Hepatocyte (in vitro differentiated cells): ENCODE data around the gene ARHGEF4. TPM values are rescaled to one million over a fixed set of nuclear protein-coding genes. Genes with fewer than 3 reads are reported as not detected.

Experiments
- DNase-seq: peaks from one replicate; pipeline ENCODE4 v3.0.0-alpha.2; 2016; ENCODE audit warnings: low spot score
- H2AFZ ChIP-seq: fragments of 200-600 bp; sonication (generic); 2 replicates; pipeline ENCODE4 v1.6.0; 2016; ENCODE audit warnings: antibody characterized with exemption, mild to moderate bottlenecking
- H3K27ac ChIP-seq: fragments of 200-600 bp; sonication (generic); 2 replicates; pipeline ENCODE4 v1.5.1; 2016; ENCODE audit warnings: mild to moderate bottlenecking
- H3K27me3 ChIP-seq: fragments of 200-600 bp; sonication (generic); 2 replicates; pipeline ENCODE4 v1.6.1; 2016
- H3K36me3 ChIP-seq: fragments of 200-600 bp; sonication (generic); replicated peaks from 2 replicates; pipeline ENCODE4 v1.5.1; 2016; ENCODE audit warnings: low read depth; ENCODE audit not compliant: insufficient read depth
- H3K4me1 ChIP-seq: fragments of 200-600 bp; sonication (generic); 2 replicates; pipeline ENCODE4 v1.5.1; 2016; ENCODE audit warnings: mild to moderate bottlenecking, moderate library complexity; ENCODE audit not compliant: insufficient read depth
- H3K4me2 ChIP-seq: fragments of 200-600 bp; sonication (generic); 2 replicates; pipeline ENCODE4 v1.6.0; 2016
- H3K4me3 ChIP-seq: fragments of 200-600 bp; sonication (generic); 2 replicates; pipeline ENCODE4 v1.5.1; 2016; ENCODE audit warnings: mild to moderate bottlenecking
- H3K79me2 ChIP-seq: fragments of 200-600 bp; sonication (generic); 2 replicates; pipeline ENCODE4 v1.6.0; 2017; ENCODE audit warnings: mild to moderate bottlenecking
- H3K9me2 ChIP-seq: fragments of 200-600 bp; sonication (generic); replicated peaks from 2 replicates; pipeline ENCODE4 v1.6.0; 2017; ENCODE audit warnings: mild to moderate bottlenecking; ENCODE audit not compliant: insufficient read depth
- H3K9me3 ChIP-seq: fragments of 200-600 bp; sonication (generic); 2 replicates; pipeline ENCODE4 v1.5.1; 2016; ENCODE audit warnings: low read depth, mild to moderate bottlenecking
- H4K20me1 ChIP-seq: fragments of 200-600 bp; sonication (generic); 2 replicates; pipeline ENCODE4 v1.6.0; 2016; ENCODE audit warnings: mild to moderate bottlenecking; ENCODE audit not compliant: insufficient read depth, poor library complexity, severe bottlenecking
- EZH2 ChIP-seq: fragments of 200-600 bp; sonication (generic); IDR thresholded peaks from 2 replicates; pipeline ENCODE4 v1.6.1; 2016; ENCODE audit warnings: antibody characterized with exemption, mild to moderate bottlenecking, borderline replicate concordance
- EZH2phosphoT487 ChIP-seq: fragments of 200-600 bp; sonication (generic); IDR thresholded peaks from one replicate; pipeline ENCODE4 v1.6.1; 2018; ENCODE audit warnings: antibody characterized with exemption, mild to moderate bottlenecking, low read depth, moderate library complexity; ENCODE audit not compliant: unreplicated experiment, severe bottlenecking
- WGBS: methylation state at CpG from one replicate; pipeline ENCODE4 v1.1.6; 2016; ENCODE audit warnings: low lambda C conversion rate; ENCODE audit errors: missing lambda C conversion rate; 5-methylcytosine and 5-hydroxymethylcytosine counted together
- polyA plus RNA-seq: library from polyadenylated mRNA; unstranded; fragments of >200 nt; fragmentation: Nextera tagmentation; extraction: Ambion mirVana; gene quantifications from 2 replicates; pipeline ENCODE4 v1.2.1, GENCODE V29; 2016
- total RNA-seq: library from RNA; depleted of rRNA; stranded (reverse); fragments of >200 nt; gene quantifications from 2 replicates; pipeline ENCODE4 v1.2.3, GENCODE V29; 2014
- TF ChIP-seq, protein P1 (sequence below): fragments of 200-600 bp; sonication (generic); IDR thresholded peaks from 2 replicates; pipeline ENCODE4 v1.5.1; 2016; ENCODE audit warnings: antibody characterized with exemption, mild to moderate bottlenecking; ENCODE audit not compliant: poor library complexity

ARHGEF4 gene
- total and polyA plus RNA-seq, 2 experiments from 2014 or later = 11.2 to 15.8 TPM

DNA sequence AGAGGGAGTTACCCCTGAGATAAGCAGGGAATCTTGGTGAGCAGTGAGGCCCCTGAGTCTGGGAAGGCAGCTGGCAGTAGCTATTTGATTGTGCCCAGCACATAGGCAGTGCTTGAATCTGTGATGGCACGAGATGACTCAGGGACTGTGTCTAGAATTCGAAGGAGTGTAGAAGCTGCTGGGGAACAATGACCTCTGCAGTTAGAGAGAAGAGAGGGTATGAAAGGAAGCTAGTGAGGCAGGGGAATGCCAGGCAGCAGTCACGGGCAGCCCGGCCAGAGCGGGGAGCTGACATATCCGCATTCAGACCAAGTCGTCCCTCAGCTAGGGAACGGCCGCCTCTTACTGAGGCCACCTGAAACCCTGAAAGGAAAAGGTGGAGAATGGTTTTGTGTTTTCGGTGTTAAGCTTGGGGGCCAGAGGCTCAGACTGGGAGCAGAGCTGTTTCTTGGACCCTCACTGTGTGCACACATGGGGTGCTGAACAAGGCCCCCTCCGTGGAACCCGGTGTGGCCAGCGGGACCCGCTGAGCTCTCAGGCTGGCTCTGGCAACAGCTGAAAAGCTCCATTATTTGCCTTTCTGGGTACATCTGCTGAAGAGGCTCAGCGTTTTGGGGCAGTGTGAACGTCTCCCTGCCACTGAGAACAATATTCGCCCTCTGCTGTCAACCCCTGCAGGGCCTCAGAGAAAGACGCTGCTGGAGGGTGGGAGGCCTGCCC, 32.9 kb downstream of the ARHGEF4 start:
- WGBS = 90% methylated on average over 18 of the region's 18 CpGs
- no peak overlapping the region for H3K27ac ChIP-seq
- H3K4me1 ChIP-seq = peaks cover under 1% of the 10 kb centered on the region
- no peaks in the 10 kb centered on the region for H4K20me1 ChIP-seq
- no peaks in the 10 kb centered on the region for H3K79me2 ChIP-seq
- no peaks in the 10 kb centered on the region for H3K36me3 ChIP-seq
- no peak overlapping the region for H2AFZ ChIP-seq
- H3K27me3 ChIP-seq = no peaks in the 10 kb centered on the region
- no peak overlapping the region for H3K4me2 ChIP-seq
- no peaks in the 10 kb centered on the region for H3K9me2 ChIP-seq
- no peak for TF ChIP-seq EZH2phosphoT487
- no peak for TF ChIP-seq EZH2
- TF ChIP-seq, protein P1, sequence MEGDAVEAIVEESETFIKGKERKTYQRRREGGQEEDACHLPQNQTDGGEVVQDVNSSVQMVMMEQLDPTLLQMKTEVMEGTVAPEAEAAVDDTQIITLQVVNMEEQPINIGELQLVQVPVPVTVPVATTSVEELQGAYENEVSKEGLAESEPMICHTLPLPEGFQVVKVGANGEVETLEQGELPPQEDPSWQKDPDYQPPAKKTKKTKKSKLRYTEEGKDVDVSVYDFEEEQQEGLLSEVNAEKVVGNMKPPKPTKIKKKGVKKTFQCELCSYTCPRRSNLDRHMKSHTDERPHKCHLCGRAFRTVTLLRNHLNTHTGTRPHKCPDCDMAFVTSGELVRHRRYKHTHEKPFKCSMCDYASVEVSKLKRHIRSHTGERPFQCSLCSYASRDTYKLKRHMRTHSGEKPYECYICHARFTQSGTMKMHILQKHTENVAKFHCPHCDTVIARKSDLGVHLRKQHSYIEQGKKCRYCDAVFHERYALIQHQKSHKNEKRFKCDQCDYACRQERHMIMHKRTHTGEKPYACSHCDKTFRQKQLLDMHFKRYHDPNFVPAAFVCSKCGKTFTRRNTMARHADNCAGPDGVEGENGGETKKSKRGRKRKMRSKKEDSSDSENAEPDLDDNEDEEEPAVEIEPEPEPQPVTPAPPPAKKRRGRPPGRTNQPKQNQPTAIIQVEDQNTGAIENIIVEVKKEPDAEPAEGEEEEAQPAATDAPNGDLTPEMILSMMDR = no peak
- no peak overlapping the region for H3K4me3 ChIP-seq
- H3K9me3 ChIP-seq = no peaks in the 10 kb centered on the region
- no peak for DNase-seq

DNA sequence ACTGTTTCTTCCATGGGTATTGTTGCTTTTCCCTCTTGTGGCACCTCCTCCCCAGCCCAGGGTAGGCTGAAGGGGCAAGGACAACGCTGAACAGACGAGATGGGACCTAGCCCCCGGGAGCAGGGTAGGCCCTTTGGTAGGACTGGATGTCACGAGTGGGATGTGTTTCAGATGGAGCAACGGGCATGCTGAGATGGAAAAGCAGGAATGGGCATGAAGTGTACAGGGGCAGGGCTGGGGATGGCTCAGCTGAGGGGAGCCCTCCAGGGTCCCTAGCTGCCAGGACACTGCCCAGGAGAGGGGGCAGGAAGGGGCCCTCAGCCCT, 33.4 kb downstream of the ARHGEF4 start:
- 75% methylated on average over 5 of the region's 5 CpGs for WGBS

DNA sequence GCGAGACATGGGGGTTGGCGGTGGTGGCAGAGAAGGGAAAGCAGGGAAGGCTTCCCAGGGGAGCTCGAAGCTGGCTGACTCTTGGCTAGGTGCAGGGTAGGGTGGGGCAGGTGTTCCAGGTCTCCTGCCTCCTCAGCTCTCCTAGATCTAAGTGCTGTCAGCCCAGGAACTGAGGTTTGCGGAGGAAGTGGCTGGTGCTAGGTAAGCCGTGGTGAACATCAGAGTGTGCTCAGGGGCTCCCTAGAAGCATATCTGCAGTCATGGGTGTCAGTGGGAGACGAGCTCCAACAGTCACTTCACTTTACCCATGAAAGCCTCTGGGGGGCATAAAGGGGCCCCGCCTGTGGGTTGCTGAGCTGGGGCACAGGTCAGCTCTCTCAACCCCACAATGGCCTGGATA, 34.1 kb downstream of the ARHGEF4 start:
- Histone ChIP-seq H3K9me3 (no peaks in the 10 kb centered on the region), H3K27me3 (no peaks in the 10 kb centered on the region), H3K27ac (no peak overlapping the region), H2AFZ (no peak overlapping the region), H3K4me1 (no peaks in the 10 kb centered on the region), H3K36me3 (no peaks in the 10 kb centered on the region), H3K9me2 (no peaks in the 10 kb centered on the region), H3K4me3 (no peak overlapping the region), H4K20me1 (no peaks in the 10 kb centered on the region), H3K4me2 (no peak overlapping the region), H3K79me2 (no peaks in the 10 kb centered on the region)
- no peak for DNase-seq
- 91% methylated on average over 7 of the region's 7 CpGs for WGBS
- TF ChIP-seq, protein P1 = no peak
- TF ChIP-seq EZH2 (no peak), EZH2phosphoT487 (no peak)

More for the DNA sequence above, 33.4 kb downstream of the ARHGEF4 start:
- H3K9me2 ChIP-seq = no peaks in the 10 kb centered on the region
- no peaks in the 10 kb centered on the region for H3K79me2 ChIP-seq
- H3K9me3 ChIP-seq = no peaks in the 10 kb centered on the region
- H3K4me3 ChIP-seq = no peak overlapping the region
- no peak overlapping the region for H3K4me2 ChIP-seq
- H2AFZ ChIP-seq = no peak overlapping the region
- TF ChIP-seq, protein P1 = no peak
- TF ChIP-seq EZH2 = no peak
- TF ChIP-seq EZH2phosphoT487 = no peak
- no peaks in the 10 kb centered on the region for H3K4me1 ChIP-seq
- H4K20me1 ChIP-seq = no peaks in the 10 kb centered on the region
- no peaks in the 10 kb centered on the region for H3K36me3 ChIP-seq
- H3K27ac ChIP-seq = no peak overlapping the region
- H3K27me3 ChIP-seq = no peaks in the 10 kb centered on the region
- no peak for DNase-seq
